H9 (cell line): ENCODE measurements around the gene BANP. TPM values are rescaled to one million over a fixed set of nuclear protein-coding genes. Genes with fewer than 3 reads are reported as not detected.

ENCODE experiments used
- DNase-seq: peaks from one replicate; pipeline ENCODE4 v3.0.0-alpha.2; 2017
- H2AFZ ChIP-seq: one replicate; pipeline ENCODE4 v1.6.1; 2013; ENCODE audit warnings: mild to moderate bottlenecking, low read length, control low read depth, moderate library complexity
- H2AK5ac ChIP-seq: 2 replicates; pipeline ENCODE4 v1.6.1; 2013; ENCODE audit warnings: low read length, control low read depth, mixed read lengths; ENCODE audit not compliant: insufficient read length
- H2BK120ac ChIP-seq: one replicate; pipeline ENCODE4 v1.6.1; 2013; ENCODE audit warnings: low read depth, mild to moderate bottlenecking, low read length, control low read depth, inconsistent platforms; ENCODE audit not compliant: poor library complexity, severe bottlenecking
- H2BK12ac ChIP-seq: 2 replicates; pipeline ENCODE4 v1.6.1; 2013; ENCODE audit warnings: low read length, control low read depth, mixed read lengths, low read depth; ENCODE audit not compliant: insufficient read length
- H2BK15ac ChIP-seq: 2 replicates; pipeline ENCODE4 v1.6.1; 2013; ENCODE audit warnings: low read depth, low read length, control low read depth
- H2BK20ac ChIP-seq: one replicate; pipeline ENCODE4 v1.6.1; 2013; ENCODE audit warnings: low read depth, mild to moderate bottlenecking, low read length, control low read depth, inconsistent platforms; ENCODE audit not compliant: poor library complexity, severe bottlenecking
- H2BK5ac ChIP-seq: 2 replicates; pipeline ENCODE4 v1.6.1; 2013; ENCODE audit warnings: low read length, control low read depth, mixed read lengths; ENCODE audit not compliant: insufficient read length
- H3K14ac ChIP-seq: 2 replicates; pipeline ENCODE4 v1.6.1; 2013; ENCODE audit warnings: low read length, control low read depth; ENCODE audit not compliant: insufficient read depth
- H3K18ac ChIP-seq: 2 replicates; pipeline ENCODE4 v1.6.1; 2013; ENCODE audit warnings: low read depth, mild to moderate bottlenecking, mixed read lengths, low read length, control low read depth; ENCODE audit not compliant: insufficient read length
- H3K23ac ChIP-seq: 2 replicates; pipeline ENCODE4 v1.6.1; 2013; ENCODE audit warnings: low read length, control low read depth, mixed read lengths, low read depth; ENCODE audit not compliant: insufficient read length
- H3K23me2 ChIP-seq: 2 replicates; pipeline ENCODE4 v1.6.1; 2013; ENCODE audit warnings: low read depth, mild to moderate bottlenecking, mixed read lengths, low read length, control low read depth; ENCODE audit not compliant: insufficient read length, poor library complexity, severe bottlenecking
- H3K27ac ChIP-seq: 2 replicates; pipeline ENCODE4 v1.5.1; 2013; ENCODE audit warnings: low read length, control low read depth, mixed read lengths, low read depth; ENCODE audit not compliant: insufficient read length
- H3K27me3 ChIP-seq: 2 replicates; pipeline ENCODE4 v1.6.1; 2013; ENCODE audit warnings: low read length, control low read depth, inconsistent platforms; ENCODE audit not compliant: insufficient read depth
- H3K4ac ChIP-seq: 2 replicates; pipeline ENCODE4 v1.6.1; 2013; ENCODE audit warnings: low read depth, mild to moderate bottlenecking, control low read depth, inconsistent platforms, low read length, moderate library complexity
- H3K4me1 ChIP-seq: 2 replicates; pipeline ENCODE4 v1.6.1; 2013; ENCODE audit warnings: low read length, control low read depth, inconsistent platforms; ENCODE audit not compliant: insufficient read depth
- H3K4me2 ChIP-seq: 2 replicates; pipeline ENCODE4 v1.6.1; 2013; ENCODE audit warnings: low read length, control low read depth, mixed read lengths; ENCODE audit not compliant: insufficient read length, insufficient read depth
- H3K56ac ChIP-seq: 2 replicates; pipeline ENCODE4 v1.6.1; 2013; ENCODE audit warnings: low read depth, mild to moderate bottlenecking, mixed read lengths, low read length, control low read depth; ENCODE audit not compliant: insufficient read length
- H3K79me1 ChIP-seq: 2 replicates; pipeline ENCODE4 v1.6.1; 2013; ENCODE audit warnings: low read depth, mild to moderate bottlenecking, moderate library complexity, low read length, control low read depth, inconsistent platforms; ENCODE audit not compliant: insufficient read depth, poor library complexity, severe bottlenecking
- H3K79me2 ChIP-seq: 2 replicates; pipeline ENCODE4 v1.6.1; 2013; ENCODE audit warnings: low read length, control low read depth, inconsistent platforms; ENCODE audit not compliant: insufficient read depth
- H3K9ac ChIP-seq: 2 replicates; pipeline ENCODE4 v1.6.1; 2013; ENCODE audit warnings: low read length, control low read depth, mixed read lengths; ENCODE audit not compliant: insufficient read length; ENCODE audit errors: extremely low read depth
- H3K9me3 ChIP-seq: one replicate; pipeline ENCODE4 v1.6.1; 2013; ENCODE audit warnings: low read depth, low read length, inconsistent platforms; ENCODE audit not compliant: control insufficient read depth
- H3T11ph ChIP-seq: one replicate; pipeline ENCODE4 v1.6.1; 2013; ENCODE audit warnings: mild to moderate bottlenecking, low read length, control low read depth, inconsistent platforms
- H4K20me1 ChIP-seq: one replicate; pipeline ENCODE4 v1.6.1; 2013; ENCODE audit not compliant: control insufficient read depth, insufficient read length, insufficient read depth
- H4K5ac ChIP-seq: 2 replicates; pipeline ENCODE4 v1.6.1; 2013; ENCODE audit warnings: low read depth, mild to moderate bottlenecking, mixed read lengths, low read length, control low read depth; ENCODE audit not compliant: insufficient read length
- H4K8ac ChIP-seq: replicated peaks from 2 replicates; pipeline ENCODE4 v1.6.1; 2013; ENCODE audit warnings: low read length, control low read depth, mixed read lengths, low read depth; ENCODE audit not compliant: insufficient read length
- H4K91ac ChIP-seq: 2 replicates; pipeline ENCODE4 v1.6.1; 2013; ENCODE audit warnings: low read depth, mild to moderate bottlenecking, moderate library complexity, mixed read lengths, low read length, control low read depth; ENCODE audit not compliant: insufficient read length
- H3K27ac Mint-ChIP-seq, 3 experiments: 2 replicates in 2 of 3; 3 replicates in 1 of 3; pipeline ENCODE4 v1.8.0; 2020 to 2021; ENCODE audit warnings: mixed read lengths in 3 of 3, mild to moderate bottlenecking in 1 of 3, moderate library complexity in 1 of 3
- H3K27me3 Mint-ChIP-seq: 2 replicates; pipeline ENCODE4 v1.8.0; 2021; ENCODE audit warnings: low read depth, mild to moderate bottlenecking, moderate library complexity, mixed read lengths
- H3K36me3 Mint-ChIP-seq, 3 experiments: 2 replicates in 2 of 3; 3 replicates in 1 of 3; pipeline ENCODE4 v1.8.0; 2020 to 2021; ENCODE audit warnings: low read depth in 3 of 3, mixed read lengths in 3 of 3; ENCODE audit not compliant: insufficient read depth in 1 of 3
- H3K4me1 Mint-ChIP-seq, 2 experiments: 2 replicates each; pipeline ENCODE4 v1.8.0; 2020; ENCODE audit warnings: mixed read lengths in 2 of 2
- H3K4me3 Mint-ChIP-seq, 2 experiments: 2 replicates in 1 of 2; 3 replicates in 1 of 2; pipeline ENCODE4 v1.8.0; 2020 to 2021; ENCODE audit warnings: mild to moderate bottlenecking in 2 of 2, mixed read lengths in 2 of 2, moderate library complexity in 1 of 2
- H3K9me3 Mint-ChIP-seq, 2 experiments: 2 replicates in 1 of 2; 3 replicates in 1 of 2; pipeline ENCODE4 v1.8.0; 2020; ENCODE audit warnings: mild to moderate bottlenecking in 2 of 2, mixed read lengths in 2 of 2, moderate library complexity in 1 of 2
- WGBS: extraction: QIAGEN DNeasy Blood & Tissue Kit; methylation state at CpG from one replicate; pipeline ENCODE4 v1.1.7; 2013; ENCODE audit warnings: missing lambda C conversion rate, low lambda C conversion rate, mixed read lengths; ENCODE audit not compliant: insufficient read length; ENCODE audit errors: extremely low coverage; 5-methylcytosine and 5-hydroxymethylcytosine counted together
- total RNA-seq: library from RNA; stranded (reverse); gene quantifications from 2 replicates; pipeline ENCODE4 v1.2.1, GENCODE V29; 2021
- TF ChIP-seq, protein P1 (sequence below): fragments of 200-600 bp; sonication (generic); conservative IDR thresholded peaks from 3 replicates; pipeline ENCODE4 v1.8.0; 2021; ENCODE audit warnings: antibody characterized with exemption, mild to moderate bottlenecking

BANP gene
- total RNA-seq, 1 experiment from 2014 or later = 24.9 TPM

DNA sequence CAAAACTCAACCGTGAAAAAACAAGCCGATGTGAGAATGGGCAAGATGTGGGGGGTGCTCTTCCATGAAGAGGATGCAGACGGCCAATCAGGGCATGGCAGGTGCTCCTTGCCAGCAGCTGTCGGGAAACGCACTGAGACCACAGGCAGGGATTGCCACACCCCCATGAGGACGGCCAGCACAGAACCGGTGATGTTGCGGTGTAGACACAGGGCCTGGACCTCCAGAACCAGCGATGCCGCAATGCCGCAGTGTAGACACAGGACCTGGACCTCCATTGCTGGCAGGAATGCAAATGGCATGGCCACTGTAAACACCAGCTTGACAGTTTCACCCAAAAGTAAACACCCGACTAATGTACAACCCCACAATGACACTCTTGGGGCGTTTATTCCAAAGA is 164.9 kb downstream of the BANP start:
- H2AK5ac ChIP-seq = no peak overlapping the region
- no peak overlapping the region for H3K56ac ChIP-seq
- Mint-ChIP-seq H3K9me3 (no peaks in the 10 kb centered on the region; a peak in 1 of 5 replicates), H3K27ac (no peak overlapping the region), H3K36me3 (no peaks in the 10 kb centered on the region; a peak in 1 of 7 replicates), H3K4me3 (no peak overlapping the region), H3K4me1 (peaks cover 21% of the 10 kb centered on the region in 2 experiments), H3K27me3 (peaks cover 4% of the 10 kb centered on the region)
- no peak overlapping the region for H4K5ac ChIP-seq
- H3T11ph ChIP-seq = no peak overlapping the region
- TF ChIP-seq, protein P1, sequence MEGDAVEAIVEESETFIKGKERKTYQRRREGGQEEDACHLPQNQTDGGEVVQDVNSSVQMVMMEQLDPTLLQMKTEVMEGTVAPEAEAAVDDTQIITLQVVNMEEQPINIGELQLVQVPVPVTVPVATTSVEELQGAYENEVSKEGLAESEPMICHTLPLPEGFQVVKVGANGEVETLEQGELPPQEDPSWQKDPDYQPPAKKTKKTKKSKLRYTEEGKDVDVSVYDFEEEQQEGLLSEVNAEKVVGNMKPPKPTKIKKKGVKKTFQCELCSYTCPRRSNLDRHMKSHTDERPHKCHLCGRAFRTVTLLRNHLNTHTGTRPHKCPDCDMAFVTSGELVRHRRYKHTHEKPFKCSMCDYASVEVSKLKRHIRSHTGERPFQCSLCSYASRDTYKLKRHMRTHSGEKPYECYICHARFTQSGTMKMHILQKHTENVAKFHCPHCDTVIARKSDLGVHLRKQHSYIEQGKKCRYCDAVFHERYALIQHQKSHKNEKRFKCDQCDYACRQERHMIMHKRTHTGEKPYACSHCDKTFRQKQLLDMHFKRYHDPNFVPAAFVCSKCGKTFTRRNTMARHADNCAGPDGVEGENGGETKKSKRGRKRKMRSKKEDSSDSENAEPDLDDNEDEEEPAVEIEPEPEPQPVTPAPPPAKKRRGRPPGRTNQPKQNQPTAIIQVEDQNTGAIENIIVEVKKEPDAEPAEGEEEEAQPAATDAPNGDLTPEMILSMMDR = no peak
- no peaks in the 10 kb centered on the region for H3K79me2 ChIP-seq
- no peak overlapping the region for H4K91ac ChIP-seq
- H3K27me3 ChIP-seq = no peaks in the 10 kb centered on the region
- no peak overlapping the region for H2BK15ac ChIP-seq
- no peak overlapping the region for H3K14ac ChIP-seq
- H2BK5ac ChIP-seq = no peak overlapping the region
- H3K23me2 ChIP-seq = no peaks in the 10 kb centered on the region
- H3K23ac ChIP-seq = no peak overlapping the region
- no peak overlapping the region for H2BK20ac ChIP-seq
- WGBS = no CpG with 5 or more reads among the region's 13 CpGs
- H3K4me1 ChIP-seq = no peaks in the 10 kb centered on the region
- H3K27ac ChIP-seq = no peak overlapping the region
- no peak overlapping the region for H4K8ac ChIP-seq
- H2BK12ac ChIP-seq = no peak overlapping the region
- H4K20me1 ChIP-seq = no peaks in the 10 kb centered on the region
- H3K18ac ChIP-seq = no peak overlapping the region
- no peak overlapping the region for H3K4ac ChIP-seq
- no peak overlapping the region for H2BK120ac ChIP-seq
- no peak for DNase-seq
- H3K9me3 ChIP-seq = no peaks in the 10 kb centered on the region
- H2AFZ ChIP-seq = no peak overlapping the region
- H3K4me2 ChIP-seq = no peak overlapping the region
- no peaks in the 10 kb centered on the region for H3K79me1 ChIP-seq
- H3K9ac ChIP-seq = no peak overlapping the region
